T-helper 17 cell (primary cell): ENCODE data around the gene KDR. TPM values are rescaled to one million over a fixed set of nuclear protein-coding genes. Genes with fewer than 3 reads are reported as not detected.

Experiments used
- total RNA-seq, 4 donors: library from RNA in 2 of 4; stranded (reverse) in 2 of 4; gene quantifications; one replicate each; pipeline ENCODE4 v1.2.3 and lab custom pipeline; 2022 to 2026

The KDR gene
- total RNA-seq, 2 donors from 2014 or later, result not detected

Other genes starting within 250 kb of the KDR start
- 1 to 10 TPM; 1.8 to 2.6 TPM for gene SRD5A3, start 220.6 kb upstream of the KDR start, total RNA-seq